GM19438 (cell line): ENCODE measurements around the gene KCNMB2.
"Not testable (repeated sequence)": the region's sequence is repeated elsewhere in the genome, so short reads cannot be mapped to it uniquely, and the experiment has no call there.

ENCODE experiments used
- ATAC-seq: cut with Tn5 transposase; IDR thresholded peaks from one replicate; pipeline ENCODE4 v1.9.1; 2021; ENCODE audit warnings: low read depth; ENCODE audit not compliant: unreplicated experiment

KCNMB2 gene

GRCh38 chr3:178518660-178519396 lies 17.4 kb upstream of the KCNMB2 start:
- peak; percentile 83 for ATAC-seq

GRCh38 chr3:178519701-178520100 lies 16.5 kb upstream of the KCNMB2 start:
- ATAC-seq, result no peak

DNA sequence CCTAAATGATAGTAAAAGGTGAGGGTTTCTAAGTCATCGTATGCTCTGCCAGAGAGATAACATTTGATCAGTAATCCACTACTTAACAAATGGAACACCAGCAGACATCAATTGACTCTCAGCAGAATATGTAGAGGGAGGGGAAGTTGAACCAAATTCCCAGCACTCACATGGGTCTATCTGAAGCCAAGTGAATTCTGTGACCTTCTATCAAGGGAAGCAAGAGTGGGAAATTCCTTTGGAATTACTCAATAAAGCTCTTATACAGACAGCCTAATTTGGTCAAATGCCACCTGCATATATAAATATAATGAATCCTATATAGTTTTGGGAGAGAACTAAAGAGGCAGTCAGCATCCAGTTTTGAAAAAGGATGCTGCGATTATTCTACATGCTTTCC lies 15.8 kb upstream of the KCNMB2 start:
- ATAC-seq, result no peak

GRCh38 chr3:178522200-178523052 lies 13.8 kb upstream of the KCNMB2 start:
- ATAC-seq, result no peak

DNA sequence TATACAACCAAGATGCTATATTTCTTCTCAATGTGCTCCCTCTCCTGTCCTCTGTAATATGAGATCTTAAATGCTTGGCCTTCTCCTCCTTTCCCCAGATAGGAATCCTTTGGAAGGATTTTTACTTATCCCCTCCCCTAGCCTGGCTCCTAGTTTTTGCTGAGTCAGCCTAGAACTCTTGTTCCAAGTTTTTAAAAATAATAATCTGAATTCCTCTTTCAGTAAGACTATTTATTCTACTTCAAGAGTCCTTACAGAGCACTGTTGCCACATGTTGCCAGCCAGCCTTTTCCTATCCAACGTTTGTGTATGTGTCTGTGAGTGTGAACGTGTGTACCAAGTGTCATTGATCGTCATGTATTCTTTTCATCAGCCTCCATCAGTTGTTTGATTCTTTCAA lies 11.0 kb upstream of the KCNMB2 start:
- no peak for ATAC-seq

DNA sequence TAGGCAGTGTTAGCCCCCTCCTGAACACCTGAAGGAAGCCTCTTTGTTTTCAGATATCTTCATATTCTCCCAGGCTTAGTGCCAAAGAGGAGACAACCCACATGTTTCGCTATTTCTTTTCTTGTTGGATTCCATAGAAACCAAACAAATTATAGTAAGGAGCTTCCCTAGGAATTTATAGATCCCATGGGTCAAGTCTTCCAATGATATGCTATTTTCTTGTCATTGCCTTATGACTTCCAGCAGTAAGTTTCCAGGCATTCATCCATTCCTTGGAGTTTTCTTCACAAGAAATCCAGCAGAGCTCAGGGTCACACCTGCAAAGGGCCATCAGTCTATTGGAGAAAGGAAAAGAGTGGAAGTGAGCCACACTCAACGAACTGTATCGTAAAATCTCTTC lies 9.9 kb upstream of the KCNMB2 start:
- no peak for ATAC-seq

DNA sequence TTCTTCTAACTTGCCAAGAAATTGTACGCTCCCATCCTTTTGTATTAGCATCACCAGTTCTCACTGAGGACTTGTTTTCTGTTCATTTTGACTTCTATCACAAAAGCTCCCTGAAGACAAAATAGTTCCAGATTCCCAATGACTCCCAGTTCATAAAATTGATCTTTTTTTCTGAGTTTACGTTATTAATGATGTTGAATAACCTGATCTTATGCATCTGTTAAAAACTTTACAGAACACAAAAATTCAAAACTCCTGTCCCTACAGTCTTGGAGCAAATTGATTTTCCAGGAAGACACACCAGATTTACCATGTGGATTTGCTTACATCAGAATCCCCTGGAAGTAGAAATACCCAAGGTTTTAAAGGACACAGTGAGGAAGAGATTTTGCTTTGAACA lies 8.3 kb upstream of the KCNMB2 start:
- no peak for ATAC-seq

- ATAC-seq, result no peak
Observed at GRCh38 chr3:178529606-178530225, 6.5 kb upstream of the KCNMB2 start.

DNA sequence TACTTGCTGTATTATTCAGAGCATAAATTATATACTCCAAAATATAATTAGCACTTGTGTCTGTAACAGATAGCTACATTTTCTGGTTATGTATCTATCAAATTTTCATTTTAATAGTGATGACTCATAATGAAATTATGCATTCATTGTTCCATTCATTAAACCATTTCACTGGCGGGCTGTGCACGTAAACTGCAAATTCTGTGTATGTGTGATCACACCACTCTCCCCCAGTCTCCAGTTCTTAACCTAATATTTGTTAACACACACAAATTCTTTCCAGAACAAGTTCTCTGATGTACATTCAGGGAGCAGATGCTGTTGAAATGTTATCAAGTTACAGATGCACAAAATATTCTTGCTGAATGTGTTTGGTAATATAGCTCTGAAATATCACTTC lies 3.8 kb upstream of the KCNMB2 start:
- no peak for ATAC-seq

DNA sequence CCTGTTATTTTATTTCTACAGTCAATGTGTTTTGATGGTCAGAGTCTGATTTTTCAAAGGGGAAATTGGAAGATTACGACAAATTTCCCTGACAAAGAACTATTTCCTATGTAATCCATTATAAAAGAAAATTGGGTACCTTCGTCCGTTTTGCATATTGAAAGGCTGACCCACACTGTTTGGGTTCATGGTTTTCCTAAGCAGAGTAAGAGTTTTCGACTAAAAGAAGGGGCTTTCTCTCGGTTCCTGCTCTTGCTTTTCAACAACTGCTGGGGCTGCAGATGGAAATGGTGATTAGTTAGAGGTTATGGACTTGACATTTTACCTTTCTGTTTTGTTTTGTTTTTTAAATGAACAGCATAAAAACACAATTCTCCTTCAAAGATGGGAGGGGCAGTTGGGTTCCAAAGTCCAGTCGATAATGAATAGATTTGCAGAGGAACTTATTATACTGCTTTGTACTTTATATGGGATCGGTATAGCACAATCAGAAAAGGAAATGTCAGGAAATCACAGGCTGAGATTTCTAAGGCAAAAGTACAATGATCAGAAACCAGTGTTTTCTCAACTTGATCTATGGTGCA lies 978 bp downstream of the KCNMB2 start:
- no peak for ATAC-seq

- no peak for ATAC-seq
Observed at GRCh38 chr3:178538056-178538455, 1.8 kb downstream of the KCNMB2 start.

GRCh38 chr3:178540184-178540583 lies 3.9 kb downstream of the KCNMB2 start:
- no peak for ATAC-seq

DNA sequence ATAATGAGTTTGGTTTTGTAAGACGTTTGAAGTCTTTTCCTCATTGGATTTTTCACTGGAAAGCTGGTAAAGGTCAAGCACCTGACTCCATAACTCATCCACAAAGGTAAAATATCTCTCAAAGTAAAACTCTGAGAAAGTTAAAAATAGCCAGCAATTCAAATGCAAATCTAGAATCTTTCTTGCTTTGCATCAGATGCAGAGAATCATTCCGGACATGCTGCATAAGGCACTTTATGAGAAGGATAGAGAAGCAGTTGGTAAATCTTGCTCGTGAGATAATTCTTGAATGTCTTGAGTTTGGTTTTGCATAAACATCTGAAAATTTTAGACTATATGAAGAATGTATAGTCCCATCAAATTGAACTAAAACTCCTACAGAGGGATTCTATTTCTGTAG lies 9.1 kb downstream of the KCNMB2 start:
- ATAC-seq, result no peak

- no peak for ATAC-seq
Observed at GRCh38 chr3:178546079-178546478, 9.8 kb downstream of the KCNMB2 start.

DNA sequence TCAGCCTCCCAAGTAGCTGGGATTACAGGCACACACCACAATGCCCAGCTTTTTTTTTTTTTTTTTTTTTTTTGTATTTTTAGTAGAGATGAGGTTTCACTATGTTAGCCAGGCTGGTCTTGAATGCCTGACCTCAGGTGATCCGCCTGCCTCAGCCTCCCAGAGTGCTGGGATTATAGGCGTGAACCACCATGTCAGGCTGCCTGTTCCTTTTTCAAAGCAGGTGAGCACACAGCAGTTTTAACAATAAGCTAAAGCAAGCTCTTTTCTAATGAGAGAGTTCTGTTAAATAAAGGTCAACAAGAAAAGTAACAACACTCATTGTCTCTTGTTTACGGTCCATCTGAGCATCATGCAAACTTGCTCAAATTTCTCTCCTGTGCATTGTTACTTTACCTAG lies 13.2 kb downstream of the KCNMB2 start:
- not testable (repeated sequence) for ATAC-seq

DNA sequence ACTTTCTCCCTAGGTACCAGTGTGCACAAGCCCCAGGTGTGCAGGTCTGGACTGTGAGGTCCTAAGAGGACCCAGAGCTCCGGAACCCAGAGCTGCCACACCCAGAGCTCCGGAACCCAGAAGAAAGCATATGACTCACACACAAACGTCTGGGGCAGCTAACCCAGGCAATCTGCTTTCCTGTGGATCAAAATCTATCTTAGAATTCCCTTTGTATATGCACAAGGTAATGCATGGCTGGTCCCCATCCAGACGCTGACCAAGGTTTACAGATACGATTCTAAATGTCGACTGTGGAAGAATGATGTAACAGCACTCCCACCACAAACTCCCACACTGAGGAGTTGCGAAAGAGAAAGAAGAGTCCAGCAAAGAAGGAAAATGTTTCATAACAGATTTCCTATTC lies 15.7 kb downstream of the KCNMB2 start:
- ATAC-seq, result no peak

DNA sequence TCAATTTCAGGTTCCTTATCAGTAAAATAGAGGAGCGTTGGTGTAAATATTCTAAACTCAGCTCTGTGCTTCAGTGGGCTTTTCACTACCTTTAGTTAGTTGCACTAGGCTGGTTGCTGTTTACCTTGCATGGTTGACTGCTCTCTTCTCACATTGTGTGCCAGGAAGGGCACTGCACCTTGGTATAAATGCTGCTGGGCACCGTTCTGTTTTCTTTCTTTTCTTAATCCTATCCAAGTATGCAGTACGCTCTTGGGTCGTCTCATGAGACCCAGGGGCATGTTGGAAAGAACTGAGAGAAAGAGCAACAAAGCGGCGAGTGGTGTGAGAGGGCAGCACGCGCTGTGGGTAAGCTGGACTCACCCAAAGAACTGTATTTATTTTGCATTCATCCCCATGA lies 22.4 kb downstream of the KCNMB2 start:
- no peak for ATAC-seq

GRCh38 chr3:178560759-178561158 lies 24.5 kb downstream of the KCNMB2 start:
- no peak for ATAC-seq

DNA sequence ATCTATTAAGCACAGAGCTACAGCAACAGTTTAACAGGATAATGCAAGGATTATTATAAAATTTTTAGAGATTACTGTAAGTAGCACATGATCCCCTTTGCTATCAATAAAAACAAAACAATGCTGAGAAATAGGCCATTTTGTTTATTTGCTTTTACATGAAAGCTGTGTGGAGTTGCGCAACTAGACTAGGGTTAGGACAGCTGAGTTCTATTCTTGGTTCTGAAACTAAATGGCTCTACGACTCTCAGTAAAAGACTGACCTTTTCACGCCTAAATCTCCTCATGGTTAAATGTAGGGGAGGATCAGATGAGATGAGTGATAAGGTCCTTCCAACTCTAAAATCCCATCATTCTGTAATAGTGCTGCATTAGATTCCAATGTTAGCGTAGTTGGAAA lies 25.0 kb downstream of the KCNMB2 start:
- ATAC-seq, result no peak

DNA sequence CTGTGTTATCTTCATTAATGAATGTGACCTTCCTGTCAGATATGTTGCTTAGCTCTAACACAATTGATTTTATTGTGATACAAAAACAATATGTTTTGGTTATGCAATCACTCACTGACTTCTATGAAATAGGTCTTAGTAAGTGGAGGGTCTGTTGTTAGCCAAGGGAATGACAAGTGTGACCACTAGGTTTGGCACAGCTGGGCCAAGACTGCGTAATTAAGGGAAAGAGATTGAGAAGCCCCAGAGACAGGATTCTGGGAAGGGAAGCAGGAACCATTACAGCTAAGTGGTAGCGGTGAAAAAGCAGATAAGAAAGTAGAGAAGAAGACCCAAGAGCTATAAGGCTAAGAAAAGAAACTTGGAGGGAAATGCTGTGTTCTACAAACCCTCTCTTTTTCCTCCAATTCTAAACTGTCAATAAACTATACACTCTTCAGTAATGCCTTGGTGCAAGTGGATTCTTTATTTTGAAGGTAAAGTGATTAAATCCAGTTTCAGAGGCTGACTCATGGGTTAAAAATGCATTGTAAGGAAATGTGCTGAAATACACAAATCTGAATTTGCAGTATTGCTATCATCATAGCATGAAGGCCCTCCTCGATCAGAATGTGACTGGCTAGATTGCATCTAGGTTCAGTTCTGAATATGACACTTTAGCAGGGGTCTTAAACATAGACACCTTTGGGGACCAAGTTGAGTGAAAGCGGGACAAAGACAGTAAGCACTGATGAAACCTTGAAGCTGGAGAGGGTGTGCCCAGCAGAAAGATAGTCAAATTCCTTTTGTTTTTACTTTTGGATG lies 26.1 kb downstream of the KCNMB2 start:
- no peak for ATAC-seq

DNA sequence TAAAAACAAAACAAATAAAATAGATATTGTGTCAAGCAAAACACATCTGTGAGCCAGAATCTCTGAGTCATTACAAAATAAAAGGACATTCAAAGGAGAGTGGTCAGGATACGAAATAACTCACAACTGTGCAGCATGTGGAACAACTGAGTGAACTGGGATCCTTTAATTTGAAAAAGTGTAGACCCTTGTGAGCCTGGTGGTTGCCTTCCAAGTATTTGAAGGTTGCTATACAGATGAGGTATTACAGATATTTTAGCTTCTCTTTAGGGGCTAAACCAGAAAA lies 26.7 kb downstream of the KCNMB2 start:
- no peak for ATAC-seq
